Hematopoietic multipotent progenitor cell (in vitro differentiated cells): ENCODE measurements around the gene CSDE1. TPM values are rescaled to one million over a fixed set of nuclear protein-coding genes. Genes with fewer than 3 reads are reported as not detected.

ENCODE experiments used
- DNase-seq, 3 donors: peaks; one replicate each; pipeline ENCODE4 v3.0.0-alpha.2; 2011 to 2015; ENCODE audit warnings: low read depth in 2 of 3, low spot score in 2 of 3
- total RNA-seq: library from RNA; depleted of rRNA; stranded (reverse); fragments of >200 nt; gene quantifications from one replicate; pipeline ENCODE4 v1.2.3, GENCODE V29; 2012

The CSDE1 gene
- total RNA-seq, 1 donor, result 383 TPM

DNA sequence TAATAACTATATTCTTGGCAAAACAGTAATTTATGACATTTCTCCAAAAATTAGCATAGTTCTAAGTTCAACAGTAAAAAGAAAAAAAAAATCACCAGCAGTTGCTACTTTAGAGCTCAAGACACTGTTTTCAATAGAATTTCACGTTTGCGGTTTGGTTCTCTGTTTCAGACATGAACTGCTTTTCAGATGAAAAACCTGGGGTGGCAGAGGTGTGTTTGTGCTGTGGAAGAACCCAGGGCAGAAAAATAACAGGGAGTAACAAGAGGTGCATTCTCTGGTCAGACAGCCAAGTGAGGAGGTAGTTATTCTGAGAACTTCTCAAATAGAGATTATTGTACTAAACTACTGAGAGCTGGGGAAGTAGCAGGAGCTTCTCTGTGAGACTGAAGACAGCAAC lies 50.2 kb downstream of the CSDE1 start:
- no peak for DNase-seq

DNA sequence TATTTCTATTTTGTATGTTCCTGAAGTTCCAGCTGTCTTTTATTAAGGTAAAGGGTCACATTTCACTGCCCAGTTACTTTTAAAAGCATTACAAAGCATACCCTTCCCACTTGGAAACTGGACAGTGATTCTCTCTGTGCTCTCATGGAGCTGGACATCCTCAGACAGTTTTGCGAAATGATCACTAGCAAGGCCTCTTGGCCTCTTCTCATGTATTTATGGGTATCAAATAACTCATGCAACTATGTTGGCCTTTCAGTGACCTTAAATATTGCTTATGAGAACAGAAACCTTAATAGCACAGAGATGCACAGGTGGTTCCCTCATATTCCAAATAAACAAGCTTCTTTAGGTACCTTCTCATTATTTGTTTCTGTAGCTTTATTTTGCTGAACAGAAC lies 54.5 kb downstream of the CSDE1 start:
- DNase-seq, result no peak

DNA sequence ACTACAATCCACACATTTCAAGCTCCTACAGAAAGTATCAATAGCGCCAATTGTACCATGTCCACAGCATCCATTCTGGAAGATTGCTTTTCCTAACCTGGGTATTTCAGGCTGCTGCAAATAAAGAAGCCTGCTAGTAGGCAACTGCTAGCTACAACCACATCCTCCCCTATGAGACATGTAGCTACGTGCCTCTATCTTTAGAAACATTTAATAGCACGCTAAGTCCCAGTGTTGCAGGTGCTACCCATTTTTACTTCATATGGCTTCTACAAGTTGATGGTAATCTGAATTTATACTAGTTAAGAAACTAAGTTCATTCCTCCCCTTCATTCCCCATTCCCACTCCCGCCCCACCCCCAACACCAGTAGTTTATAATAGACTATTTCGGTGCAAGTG lies 55.0 kb downstream of the CSDE1 start:
- no peak for DNase-seq

DNA sequence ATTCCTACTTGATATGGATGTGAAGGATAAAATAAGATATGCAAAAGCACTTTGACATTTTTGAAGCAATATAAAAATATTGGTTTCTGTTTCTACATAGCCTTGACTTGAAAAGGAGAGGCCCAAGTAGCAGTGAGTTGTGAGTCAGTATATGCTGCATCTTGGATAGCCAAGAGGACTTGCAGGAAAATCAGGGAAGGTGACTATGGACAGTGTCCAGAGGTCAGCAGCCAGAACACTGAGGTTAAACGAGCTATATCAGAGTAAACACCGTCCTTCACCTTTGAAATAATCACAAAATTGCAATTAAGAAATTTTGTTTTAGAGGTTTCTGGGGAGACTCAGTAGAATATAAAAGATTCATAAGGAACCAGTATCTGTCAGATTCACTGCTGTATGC lies 55.9 kb downstream of the CSDE1 start:
- DNase-seq, result no peak

DNA sequence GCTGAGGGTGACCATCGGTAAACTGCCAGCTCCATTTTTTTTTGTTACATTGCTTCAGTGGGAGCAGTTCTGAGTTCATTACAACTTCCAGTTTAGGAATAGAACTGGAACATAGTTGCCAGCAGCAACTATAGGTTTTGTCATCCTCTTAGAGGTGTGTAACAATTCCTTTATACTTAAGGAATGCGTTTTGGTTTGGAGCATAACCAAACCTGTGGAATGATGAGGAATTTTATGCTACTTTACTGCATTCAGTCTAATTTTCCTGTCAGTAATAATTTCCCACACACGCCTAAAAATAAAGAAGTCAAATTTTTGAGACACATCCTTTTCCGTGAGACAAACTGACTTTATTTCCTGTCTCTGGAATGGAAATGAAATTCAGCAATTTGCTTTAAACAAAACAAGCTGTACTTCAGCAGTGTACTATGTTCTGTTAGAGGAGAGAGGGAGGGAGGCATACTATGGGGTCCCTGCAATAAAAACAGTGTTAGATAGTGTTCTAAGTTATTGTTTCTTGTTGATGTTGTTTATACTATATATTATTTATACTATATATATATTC lies 57.7 kb downstream of the CSDE1 start:
- no peak for DNase-seq

DNA sequence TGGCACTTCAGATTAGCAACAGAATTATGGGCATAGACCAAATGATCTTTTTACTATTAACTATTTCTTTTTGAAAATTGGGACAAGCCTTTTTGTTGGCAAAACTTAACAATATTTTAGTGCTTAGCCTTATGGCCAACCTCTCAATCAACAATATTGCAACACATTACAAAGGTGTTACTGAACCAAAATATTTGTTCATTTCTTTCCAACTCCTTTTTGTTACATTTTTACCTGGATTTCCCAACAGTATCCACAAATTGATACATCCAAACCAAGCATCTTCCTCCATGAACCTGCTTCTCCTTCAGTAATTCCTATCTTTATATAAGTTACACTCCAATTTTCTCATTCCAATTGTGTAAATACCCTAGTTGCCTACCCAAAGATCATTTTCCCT lies 61.0 kb downstream of the CSDE1 start:
- no peak for DNase-seq

DNA sequence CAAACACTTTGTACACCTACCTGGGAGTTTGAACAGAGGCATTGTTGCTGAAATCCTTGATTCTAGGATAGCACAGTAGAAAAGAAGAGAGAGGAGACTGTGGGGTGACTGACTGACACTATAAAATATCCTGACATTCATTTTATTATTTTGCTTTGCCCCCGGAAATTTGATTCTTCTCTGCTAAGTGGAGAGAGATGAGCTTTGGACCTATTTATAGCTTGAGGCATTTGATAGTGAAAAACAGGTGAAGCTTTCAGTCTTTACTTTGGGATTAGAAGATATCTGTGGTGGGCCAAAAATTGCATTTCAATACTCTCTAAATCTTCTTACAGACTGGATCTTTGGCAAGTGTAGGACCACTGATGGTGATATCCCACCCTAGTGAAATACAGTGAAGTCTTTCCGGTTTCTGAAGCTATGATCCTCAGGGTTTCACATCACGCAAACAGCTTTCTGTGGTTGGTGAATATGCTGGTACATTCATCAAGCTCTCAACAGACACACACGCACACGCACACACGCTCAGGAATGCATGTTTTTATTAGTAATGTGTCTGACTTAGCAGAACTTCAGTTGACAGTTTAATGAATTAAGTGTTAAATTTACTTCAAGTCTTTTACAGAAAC lies 62.2 kb downstream of the CSDE1 start, which contains the start of gene AMPD1:
Gene AMPD1 (minus strand): TSS at position 117 of the 629 bp plus-strand sequence. CDS start 75 bp downstream, at position 42.
- DNase-seq, result no peak

DNA sequence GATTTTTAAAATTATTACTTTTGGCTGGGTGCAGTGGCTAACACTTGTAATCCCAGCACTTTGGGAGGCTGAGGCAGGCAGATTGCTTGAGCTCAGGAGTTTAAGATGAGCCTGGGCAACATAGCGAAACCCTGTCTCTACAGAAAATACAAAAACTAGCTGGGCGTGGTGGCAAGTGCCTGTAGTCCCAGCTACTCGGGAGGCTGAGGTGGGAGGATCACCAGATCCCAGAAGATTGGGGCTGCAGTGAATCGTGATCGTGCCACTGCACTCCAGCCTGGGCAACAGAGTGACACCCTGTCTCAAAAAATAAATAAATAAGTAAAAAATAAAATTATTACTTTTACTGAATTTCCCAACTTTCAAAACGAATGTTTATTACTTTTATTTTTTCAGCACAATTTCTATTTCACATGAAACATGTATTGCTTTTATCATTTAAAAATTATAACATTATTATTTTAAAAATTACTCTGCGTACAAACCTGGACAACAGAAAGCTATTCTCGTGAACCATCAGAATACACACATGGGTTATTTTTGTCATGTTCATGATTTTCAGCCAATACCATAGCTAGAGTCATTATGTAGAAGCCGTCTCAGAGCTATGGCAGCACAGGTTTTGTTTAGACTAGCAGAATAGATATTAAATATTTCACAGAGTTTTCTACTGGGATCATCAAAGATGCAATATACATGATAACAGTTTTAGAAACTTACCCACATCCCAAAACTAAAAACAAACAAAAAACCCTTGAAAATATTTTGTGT lies 63.1 kb downstream of the CSDE1 start:
- DNase-seq, result no peak

DNA sequence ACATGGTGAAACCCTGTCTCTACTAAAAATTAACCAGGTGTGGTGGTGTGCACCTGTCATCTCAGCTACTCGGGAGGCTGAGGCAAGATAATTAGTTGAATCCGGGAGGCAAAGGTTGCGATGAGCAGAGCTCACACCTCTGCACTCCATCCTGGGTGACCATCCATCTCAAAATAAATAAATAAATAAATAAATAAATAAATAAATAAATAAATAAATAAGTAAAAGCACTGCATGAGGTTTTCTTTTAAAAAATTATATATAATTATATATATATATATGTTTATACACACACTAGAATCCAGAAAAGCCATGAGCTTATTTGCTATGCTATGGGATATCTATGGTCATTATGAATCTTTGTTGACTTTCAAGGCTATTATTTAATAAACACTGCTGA lies 64.8 kb downstream of the CSDE1 start:
- no peak for DNase-seq

DNA sequence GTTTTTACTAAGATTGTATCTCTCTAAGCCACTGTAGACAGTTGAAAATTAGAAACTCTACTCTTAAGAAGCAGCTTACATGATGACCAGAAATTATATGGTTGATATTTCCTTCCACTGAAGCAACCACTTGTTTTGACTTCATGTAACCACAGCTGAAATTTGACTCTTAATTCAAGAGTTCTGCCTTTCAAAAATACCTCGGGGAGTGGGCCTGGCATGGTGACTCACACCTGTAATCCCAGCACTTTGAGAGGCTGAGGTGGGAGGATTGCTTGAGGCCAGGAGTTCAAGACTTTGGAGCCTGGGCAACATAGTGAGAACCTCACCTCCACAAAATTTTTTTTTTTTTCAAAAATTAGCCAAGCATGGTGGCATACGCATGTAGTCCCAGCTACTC lies 66.7 kb downstream of the CSDE1 start:
- no peak for DNase-seq

DNA sequence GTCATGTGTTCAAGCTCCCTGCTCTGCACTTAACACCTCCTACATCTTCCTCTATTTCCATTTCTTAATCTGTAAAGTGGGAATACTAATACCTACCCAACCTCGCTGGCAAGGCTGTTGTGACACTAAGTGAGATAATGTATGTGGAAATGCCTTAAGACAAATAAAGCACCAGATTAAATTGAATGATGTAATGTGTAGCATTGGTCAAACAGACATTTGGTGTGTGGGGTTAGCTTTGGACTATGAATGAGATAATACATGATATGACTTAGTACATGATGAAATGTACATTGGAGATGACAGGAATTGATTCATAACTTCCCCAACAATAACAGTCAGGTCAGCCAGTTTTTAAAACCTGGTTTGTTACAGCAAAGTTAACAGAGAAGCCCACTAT lies 67.6 kb downstream of the CSDE1 start:
- DNase-seq, result no peak

DNA sequence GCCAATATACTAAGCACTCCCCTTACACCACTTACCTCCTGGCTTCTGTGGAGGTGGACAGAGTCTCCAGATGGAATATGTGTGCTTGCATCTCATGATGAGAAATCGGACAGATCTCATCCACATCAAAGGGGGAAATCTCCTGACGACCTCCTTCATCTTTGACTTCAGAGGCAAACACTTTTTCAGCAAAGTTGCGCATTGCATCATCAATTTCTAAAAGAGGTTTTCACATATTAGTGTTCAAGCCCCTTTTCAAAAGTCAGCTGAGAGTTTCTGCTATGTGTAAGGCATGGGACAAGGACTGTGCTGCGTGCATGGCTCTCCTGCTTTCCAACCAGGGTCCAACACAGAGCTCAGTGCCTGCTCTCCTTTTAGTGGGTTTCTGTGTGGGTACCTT lies 69.3 kb downstream of the CSDE1 start:
- no peak for DNase-seq

DNA sequence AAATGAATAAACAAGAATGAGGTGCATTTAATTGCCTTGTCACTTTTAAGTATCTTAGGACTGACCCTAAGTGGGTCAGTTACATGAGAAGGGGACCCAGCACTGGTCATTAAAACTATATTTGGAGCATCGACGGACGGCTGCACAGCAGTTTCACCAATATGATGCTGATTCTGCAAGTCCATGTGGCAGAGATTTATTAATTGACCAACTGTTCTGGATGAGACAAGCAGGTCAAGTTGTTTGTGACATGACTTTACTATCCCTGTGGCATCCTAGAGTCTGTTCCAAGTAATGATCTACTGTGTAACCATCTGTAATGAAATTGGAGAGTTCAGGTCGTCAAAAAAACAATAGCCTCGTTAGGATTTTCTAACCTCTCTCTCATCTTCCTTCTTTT lies 71.9 kb downstream of the CSDE1 start:
- DNase-seq, result no peak

DNA sequence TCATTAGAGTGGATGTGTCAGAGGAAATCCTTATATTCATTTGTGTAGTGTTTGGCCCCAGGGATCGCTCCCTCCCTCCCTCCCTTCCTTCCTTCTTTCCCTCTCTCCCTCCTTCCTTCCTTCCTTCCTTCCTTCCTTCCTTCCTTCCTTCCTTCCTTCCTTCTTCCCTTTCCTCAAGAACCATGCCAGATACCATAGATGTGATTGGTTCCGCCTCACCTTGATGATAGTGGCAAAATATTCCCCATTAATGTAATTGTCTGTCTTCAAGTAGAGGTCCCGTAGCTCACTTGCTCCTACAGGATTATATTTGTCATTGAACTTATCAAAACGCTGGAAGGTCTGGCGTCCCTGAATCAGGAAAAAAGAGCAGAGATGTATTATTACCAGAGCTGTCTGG lies 80.1 kb downstream of the CSDE1 start:
- no peak for DNase-seq

DNA sequence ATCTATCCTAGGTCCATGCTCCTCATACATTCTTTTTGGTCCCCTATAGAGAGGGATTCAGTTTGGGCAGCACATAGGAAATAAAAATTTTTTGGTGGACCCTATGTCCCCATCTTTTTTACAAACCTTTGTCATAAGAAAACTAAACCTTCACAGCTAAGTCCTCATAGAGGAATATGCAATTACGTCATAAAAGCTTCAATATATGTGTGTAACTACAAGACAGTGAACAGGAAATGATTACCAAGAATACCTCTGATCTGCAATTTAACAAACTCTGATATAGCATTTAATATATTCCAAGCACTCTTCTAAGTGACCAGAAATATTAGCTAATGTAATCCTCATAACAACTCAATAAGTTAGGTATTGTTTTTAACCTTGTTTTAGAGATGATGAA lies 81.7 kb downstream of the CSDE1 start:
- DNase-seq, result no peak

DNA sequence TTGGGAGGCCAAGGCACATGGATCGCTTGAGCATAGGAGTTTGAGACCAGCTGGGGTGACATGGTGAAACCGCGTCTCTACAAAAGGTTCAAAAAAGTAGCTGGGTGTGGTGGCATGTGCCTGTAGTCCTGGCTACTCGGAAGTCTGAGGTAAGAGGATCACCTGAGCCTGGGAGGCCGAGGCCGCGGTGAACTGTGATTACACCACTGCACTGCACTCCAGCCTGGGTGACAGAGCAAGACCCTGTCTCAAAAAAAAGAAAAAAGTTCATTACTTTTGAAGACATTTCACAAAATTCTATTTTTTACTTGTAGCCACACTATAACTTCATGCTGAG lies 85.9 kb downstream of the CSDE1 start:
- DNase-seq, result no peak

DNA sequence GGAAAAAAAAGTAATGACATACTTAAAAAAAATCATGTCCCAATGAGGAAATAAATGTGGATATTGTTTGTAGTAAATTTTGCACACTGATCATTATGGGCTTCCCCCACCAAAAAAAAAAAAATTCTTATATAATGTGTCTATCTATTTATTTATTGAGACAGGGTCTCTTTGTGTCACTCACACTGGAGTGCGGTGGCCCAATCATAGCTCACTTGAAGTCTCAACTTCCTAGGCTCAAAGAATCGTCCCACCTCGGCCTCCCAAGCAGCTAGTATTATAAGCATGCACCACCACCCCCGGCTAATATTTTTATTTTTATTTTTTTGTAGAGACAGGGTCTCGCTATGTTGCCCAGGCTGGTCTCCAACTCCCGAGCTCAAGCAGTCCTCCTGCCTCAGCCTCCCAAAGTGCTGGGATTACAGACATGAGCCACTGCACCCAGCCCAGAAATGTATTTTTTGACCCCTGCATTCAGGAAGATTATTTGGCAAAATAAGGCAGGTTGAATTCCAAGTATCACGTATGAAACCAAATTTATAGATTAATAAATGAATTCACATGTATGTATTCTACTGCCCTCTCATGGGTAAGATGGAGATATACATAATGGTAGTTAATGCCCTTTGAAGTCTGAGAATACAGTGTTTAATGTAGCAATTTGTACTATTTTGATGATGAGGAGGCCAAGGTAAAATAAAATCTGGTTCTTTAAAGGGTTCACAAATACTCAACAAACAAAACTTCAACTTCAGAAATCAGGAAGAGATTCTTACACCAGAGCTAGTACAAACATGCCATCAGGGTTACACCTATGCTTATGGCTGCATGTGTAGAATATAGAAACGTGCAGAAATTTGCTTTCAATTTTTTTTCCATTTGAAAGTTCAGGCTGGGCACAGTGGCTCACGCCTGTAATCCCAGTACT lies 86.5 kb downstream of the CSDE1 start:
- DNase-seq, result peak in 2 of 3 donors; percentile 8 to 36

DNA sequence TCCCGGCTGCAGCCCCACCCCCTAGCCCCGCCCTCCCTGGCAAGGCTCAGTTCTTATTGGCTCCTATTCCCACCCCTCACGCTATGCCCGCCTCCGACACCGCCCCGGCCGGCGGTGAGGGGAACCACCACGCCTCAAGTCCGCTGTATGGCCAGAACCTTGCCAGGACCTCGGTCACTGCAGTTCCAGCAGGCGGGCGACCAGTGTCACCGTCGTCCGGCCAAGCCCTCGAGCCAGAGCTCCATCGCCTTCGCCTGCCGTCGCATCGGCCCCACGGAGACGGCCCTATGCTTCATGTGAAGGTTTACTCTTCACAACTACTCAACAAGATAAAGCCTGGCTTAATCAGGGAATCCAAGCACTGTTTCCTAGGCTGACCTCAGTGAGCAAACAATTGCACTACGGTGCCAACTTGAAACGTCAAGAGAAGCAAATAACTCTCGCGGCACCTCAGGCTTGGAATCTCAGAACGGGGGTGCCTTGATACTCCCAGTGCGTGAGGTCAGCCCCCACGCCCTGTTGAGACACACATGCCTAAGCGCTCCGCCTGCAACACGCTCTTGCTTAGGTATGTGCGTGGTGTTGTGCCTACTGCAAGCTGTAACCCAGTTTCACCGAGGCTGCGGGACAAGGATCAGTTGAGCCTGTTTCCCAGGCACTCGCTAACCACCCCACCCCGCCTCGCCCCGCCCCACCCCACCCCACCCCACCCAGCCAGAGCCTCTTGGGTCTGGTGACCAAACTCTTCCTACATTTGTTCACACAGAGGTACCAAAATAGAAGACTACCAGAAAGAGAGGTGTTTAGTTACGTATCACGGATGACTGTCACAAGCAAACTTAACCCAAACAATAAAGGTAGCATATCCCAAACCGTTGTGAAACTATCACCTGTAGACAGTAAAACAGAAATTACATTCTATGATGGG lies 87.4 kb downstream of the CSDE1 start:
- DNase-seq, result peak; percentile 61 to 86 (median 82)

DNA sequence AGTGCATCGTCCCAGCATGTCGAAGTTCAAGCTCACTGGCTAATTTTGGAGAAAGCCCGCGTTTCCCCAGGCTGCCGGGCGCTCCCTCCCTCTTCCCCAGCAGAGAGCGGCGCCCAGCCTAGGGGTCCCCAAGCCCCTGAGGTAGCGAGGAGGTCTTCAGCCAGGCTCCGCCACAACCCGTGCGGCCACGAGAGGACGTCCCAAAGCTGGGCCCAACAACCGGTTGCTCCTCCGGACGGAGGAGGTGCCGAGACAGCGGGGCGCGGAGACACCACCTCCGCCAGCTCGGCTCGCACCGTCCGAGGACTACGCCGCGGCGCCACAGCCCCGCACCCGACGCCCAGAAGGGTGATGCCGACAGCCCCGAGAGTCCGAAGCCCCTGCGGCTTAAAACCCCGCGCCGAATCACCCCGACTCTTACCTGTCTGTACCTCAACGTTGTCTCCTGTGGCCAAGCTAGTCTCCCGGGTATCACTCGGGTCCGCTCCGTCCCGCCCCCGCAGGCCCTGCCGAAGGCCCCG lies 88.2 kb downstream of the CSDE1 start, which contains the start of gene DENND2C:
Gene DENND2C (minus strand): TSS at position 488 of the 521 bp plus-strand sequence. CDS start 44,065 bp downstream, outside the sequence.
- DNase-seq, result peak in 2 of 3 donors; percentile 1 to 7
